HUES48 (cell line): ENCODE results near the gene TOMT.
"Not testable (repeated sequence)": the region's sequence is repeated elsewhere in the genome, so short reads cannot be mapped to it uniquely, and the experiment has no call there.

Experiments
- H3K27ac ChIP-seq: one replicate; pipeline ENCODE4 v1.7.0; 2013; ENCODE audit warnings: low read depth, low read length, inconsistent platforms
- H3K27me3 ChIP-seq: 2 replicates; pipeline ENCODE4 v1.6.1; 2013; ENCODE audit warnings: mild to moderate bottlenecking, low read length; ENCODE audit not compliant: control insufficient read depth, insufficient read depth
- H3K36me3 ChIP-seq: 2 replicates; pipeline ENCODE4 v1.6.1; 2013; ENCODE audit warnings: low read length; ENCODE audit not compliant: control insufficient read depth, insufficient read depth
- H3K4me1 ChIP-seq: 2 replicates; pipeline ENCODE4 v1.6.1; 2013; ENCODE audit warnings: mild to moderate bottlenecking, low read length; ENCODE audit not compliant: control insufficient read depth, insufficient read depth
- H3K4me3 ChIP-seq: 2 replicates; pipeline ENCODE4 v1.5.1; 2013; ENCODE audit warnings: mild to moderate bottlenecking, low read depth, low read length
- H3K9ac ChIP-seq: 2 replicates; pipeline ENCODE4 v1.6.1; 2013; ENCODE audit warnings: mild to moderate bottlenecking, low read depth, low read length, moderate library complexity
- H3K9me3 ChIP-seq: 2 replicates; pipeline ENCODE4 v1.6.1; 2013; ENCODE audit warnings: low read length; ENCODE audit not compliant: control insufficient read depth, insufficient read depth

Gene TOMT

DNA sequence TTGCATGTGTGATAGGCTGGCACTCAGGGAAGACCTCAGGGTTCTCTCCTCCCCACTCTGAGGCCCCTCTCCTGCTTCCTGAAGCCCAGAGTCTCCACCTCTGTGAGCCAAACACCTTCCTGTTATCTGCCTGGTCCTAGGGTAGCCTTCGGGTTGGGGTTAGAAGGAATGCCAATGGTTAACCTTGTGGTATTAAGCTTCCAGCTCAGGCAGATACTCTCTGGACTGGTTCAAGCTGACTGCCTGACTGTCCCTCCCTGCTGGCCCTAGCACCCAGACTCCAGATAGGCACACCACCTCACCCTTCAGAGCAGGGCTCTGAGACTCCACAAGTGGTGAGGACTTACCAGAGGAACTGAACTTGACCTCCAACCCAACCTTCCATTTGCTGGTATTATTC, 36.8 kb downstream of the TOMT start:
- not testable (repeated sequence) for H3K9me3 ChIP-seq, H3K27me3 ChIP-seq, H3K27ac ChIP-seq, H3K36me3 ChIP-seq, H3K4me1 ChIP-seq, H3K4me3 ChIP-seq, H3K9ac ChIP-seq

DNA sequence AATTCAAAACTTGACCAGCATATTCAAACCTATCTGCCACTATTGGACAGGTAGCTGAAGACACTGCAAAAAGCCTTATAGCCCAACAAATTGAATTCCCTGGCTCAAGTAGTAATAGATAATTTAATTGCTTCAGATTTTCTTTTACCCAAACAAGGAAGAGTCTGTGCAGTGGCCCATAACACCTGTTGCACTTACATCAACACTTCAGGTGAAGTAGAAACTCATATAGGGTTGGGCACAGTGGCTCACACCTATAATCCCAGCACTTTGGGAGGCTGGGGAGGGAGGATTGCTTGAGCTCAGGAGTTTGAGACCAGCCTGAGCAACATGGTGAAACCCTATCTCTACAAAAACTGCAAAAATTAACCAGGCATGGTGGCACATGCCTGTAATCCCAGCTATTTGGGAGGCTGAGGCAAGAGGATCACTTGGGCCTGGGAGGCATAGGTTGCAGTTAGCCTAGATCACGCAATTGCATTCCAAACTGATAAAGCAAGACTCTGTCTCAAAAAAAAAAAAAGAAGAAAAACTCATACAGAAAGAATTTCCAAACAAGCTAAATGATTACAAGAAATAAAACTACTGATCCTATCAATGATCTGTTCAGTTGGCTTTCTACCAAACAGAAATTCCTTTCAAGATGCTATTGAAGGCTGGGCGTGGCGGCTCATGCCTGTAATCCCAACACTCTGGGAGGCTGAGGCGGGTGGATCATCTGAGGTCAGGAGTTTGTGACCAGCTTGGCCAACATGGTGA, 39.3 kb downstream of the TOMT start:
- H3K4me1 ChIP-seq, result peaks cover 4% of the 10 kb centered on the region; the same call in 1 of the 2 replicates
- H3K27ac ChIP-seq, result no peak overlapping the region
- no peak overlapping the region for H3K9ac ChIP-seq
- no peak overlapping the region for H3K4me3 ChIP-seq
- no peaks in the 10 kb centered on the region; the same call in 1 of the 2 replicates for H3K27me3 ChIP-seq
- no peaks in the 10 kb centered on the region for H3K36me3 ChIP-seq
- H3K9me3 ChIP-seq, result no peaks in the 10 kb centered on the region

DNA sequence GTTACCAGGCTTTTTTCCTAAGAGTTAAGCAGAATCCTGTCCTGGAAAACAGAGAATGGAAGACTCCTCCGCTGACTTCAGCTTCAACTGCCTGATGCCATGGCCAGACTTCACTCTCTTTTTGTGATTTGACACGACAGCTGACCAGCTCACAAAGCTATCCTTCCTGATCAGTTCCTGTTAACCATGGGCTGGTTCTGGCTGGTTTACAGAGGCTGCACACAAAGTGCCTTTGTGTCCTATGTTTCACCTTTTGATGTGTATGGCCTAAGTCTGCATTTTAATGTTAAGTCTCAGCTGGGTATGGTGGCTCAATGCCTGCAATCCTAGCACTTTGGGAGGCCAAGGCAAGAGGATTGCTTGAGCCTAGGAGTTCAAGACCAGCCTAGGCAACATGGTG, 40.9 kb downstream of the TOMT start:
- no peaks in the 10 kb centered on the region for H3K36me3 ChIP-seq
- no peaks in the 10 kb centered on the region; the same call in 1 of the 2 replicates for H3K27me3 ChIP-seq
- H3K27ac ChIP-seq, result no peak overlapping the region
- no peak overlapping the region for H3K4me3 ChIP-seq
- H3K4me1 ChIP-seq, result no peaks in the 10 kb centered on the region
- no peaks in the 10 kb centered on the region for H3K9me3 ChIP-seq
- H3K9ac ChIP-seq, result no peak overlapping the region

DNA sequence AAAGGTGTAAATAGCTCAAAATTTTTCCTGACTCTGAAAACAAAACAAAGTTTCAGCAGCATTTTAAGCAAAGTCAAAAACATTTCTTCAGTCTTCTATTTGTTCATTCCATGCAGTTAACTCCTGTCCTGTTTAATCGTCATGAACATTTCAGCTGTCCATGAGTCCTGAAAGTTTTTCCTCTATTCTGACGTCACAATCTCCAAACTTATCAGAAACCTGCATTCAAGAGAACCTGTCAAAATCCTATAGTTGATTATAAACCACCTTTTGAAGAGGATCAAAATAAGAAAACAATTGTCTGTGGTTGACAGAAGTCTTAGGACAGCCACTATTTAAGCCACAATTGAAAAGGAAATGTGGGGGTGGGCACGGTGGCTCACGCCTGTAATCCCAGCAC, 45.2 kb downstream of the TOMT start:
- Histone ChIP-seq H3K27me3 (no peaks in the 10 kb centered on the region; the same call in 1 of the 2 replicates), H3K27ac (no peak overlapping the region), H3K4me3 (no peak overlapping the region), H3K4me1 (no peaks in the 10 kb centered on the region), H3K9me3 (no peaks in the 10 kb centered on the region), H3K36me3 (no peaks in the 10 kb centered on the region), H3K9ac (no peak overlapping the region)

DNA sequence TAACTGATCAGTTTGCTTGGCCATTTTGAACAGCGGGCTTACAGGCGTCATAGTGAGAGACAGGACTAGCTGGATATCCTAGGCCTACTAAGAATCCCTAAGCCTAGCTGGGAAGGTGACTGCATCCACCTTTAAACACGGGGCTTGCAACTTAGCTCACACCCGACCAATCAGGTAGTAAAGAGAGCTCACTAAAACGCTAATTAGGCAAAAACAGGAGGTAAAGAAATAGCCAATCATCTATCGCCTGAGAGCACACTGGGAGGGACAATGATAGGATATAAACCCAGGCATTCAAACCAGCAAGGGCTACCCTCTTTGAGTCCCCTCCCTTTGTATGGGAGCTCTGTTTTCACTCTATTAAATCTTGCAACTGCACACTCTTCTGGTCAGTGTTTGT, 48.1 kb downstream of the TOMT start:
- H3K4me3 ChIP-seq, H3K4me1 ChIP-seq, H3K27me3 ChIP-seq, H3K27ac ChIP-seq, H3K9me3 ChIP-seq, H3K9ac ChIP-seq, H3K36me3 ChIP-seq: not testable (repeated sequence)

DNA sequence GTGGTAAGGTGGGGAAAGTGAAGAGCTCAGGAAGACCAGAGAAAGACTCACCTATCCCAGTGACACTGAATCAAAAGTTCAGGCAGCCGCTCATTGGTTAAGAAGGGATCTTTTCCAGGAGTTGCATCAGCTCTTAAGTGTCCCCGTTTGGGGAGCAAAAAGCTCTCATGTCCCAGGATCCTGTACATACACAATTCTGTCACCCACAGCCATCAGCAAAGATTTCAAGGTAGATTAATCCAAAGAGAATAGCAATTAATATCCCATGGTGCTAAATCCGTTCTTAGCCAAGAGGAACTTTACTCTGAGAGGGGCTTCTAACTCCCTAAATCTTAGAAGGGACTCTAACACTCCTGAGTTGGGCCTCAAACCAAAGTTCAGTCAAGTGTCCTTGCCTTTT, 49.1 kb downstream of the TOMT start:
- H3K4me1 ChIP-seq, result no peaks in the 10 kb centered on the region
- H3K9ac ChIP-seq, result no peak overlapping the region
- no peak overlapping the region for H3K27ac ChIP-seq
- H3K27me3 ChIP-seq, result no peaks in the 10 kb centered on the region
- no peaks in the 10 kb centered on the region for H3K9me3 ChIP-seq
- no peak overlapping the region for H3K4me3 ChIP-seq
- H3K36me3 ChIP-seq, result no peaks in the 10 kb centered on the region

DNA sequence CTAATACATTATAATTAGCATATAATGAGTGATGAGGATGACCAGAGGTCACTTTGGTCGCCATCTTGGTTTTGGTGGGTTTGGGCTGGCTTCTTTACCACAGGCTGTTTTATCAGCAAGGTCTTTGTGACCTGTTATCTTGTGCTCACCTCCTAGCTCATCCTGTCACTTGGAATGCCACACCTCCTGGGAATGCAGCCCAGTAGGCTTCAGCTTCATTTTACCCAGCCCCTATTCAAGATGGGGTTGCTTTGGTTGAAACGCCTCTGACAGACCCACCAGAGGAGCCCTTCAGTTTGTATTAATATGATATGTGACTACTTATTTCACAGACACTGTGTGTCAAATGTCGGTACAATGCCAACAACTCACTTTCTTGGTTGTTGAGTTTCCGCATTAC, 50.0 kb downstream of the TOMT start:
- Histone ChIP-seq H3K4me1 (no peaks in the 10 kb centered on the region), H3K27ac (no peak overlapping the region)

DNA sequence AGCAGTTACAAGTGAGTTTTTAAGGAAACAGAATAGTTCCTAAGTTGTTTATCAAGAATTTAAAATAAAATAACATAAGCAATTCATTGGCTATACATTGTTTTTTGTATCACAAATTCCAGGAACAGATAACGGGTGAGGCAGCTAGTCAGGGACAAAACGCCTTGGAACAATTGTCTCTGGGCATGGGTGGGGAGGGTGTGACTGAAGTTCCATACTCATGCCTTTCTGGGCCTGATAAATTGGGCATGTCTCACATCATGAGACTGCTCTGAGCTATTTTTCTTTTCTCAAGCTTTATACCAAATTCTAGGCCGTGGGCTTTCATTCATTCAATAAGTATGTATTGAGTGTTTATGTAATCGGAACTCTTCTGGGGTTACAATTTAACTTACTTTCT, 51.4 kb downstream of the TOMT start:
- no peak overlapping the region for H3K4me3 ChIP-seq
- H3K9me3 ChIP-seq, result no peaks in the 10 kb centered on the region
- no peak overlapping the region for H3K9ac ChIP-seq
- no peak overlapping the region for H3K27ac ChIP-seq
- no peaks in the 10 kb centered on the region for H3K27me3 ChIP-seq
- no peaks in the 10 kb centered on the region for H3K4me1 ChIP-seq
- H3K36me3 ChIP-seq, result no peaks in the 10 kb centered on the region

More for the DNA sequence above, 50.0 kb downstream of the TOMT start:
- H3K4me3 ChIP-seq, result no peak overlapping the region
- no peaks in the 10 kb centered on the region for H3K27me3 ChIP-seq
- H3K9ac ChIP-seq, result no peak overlapping the region
- H3K9me3 ChIP-seq, result no peaks in the 10 kb centered on the region
- H3K36me3 ChIP-seq, result no peaks in the 10 kb centered on the region
